ENCODE data around the gene SLCO2B1.
A peak's percentile ranks its signal among the peaks of the same experiment; 100 is the strongest.

The SLCO2B1 gene

DNA sequence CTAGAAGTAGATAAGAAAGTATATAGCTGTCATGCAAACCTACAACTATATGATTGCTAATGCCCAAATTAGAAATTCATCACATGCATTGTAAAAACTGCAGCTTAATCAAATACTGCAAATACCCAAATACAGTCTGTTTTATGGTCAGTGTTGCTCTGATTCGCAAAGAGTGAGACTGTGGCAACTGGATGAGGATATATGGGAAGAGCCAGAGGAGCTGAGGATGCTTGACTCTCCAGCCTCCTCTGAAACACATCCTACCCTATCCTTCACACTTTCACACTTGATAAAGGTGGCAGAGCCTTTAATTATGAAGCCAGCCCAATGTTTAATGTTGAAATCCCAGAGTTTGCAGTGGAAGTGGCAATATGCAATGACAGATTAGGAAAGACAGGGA is 32.3 kb upstream of the SLCO2B1 start:
- Histone ChIP-seq H3K4me1 (ENCODE audit: control insufficient read depth, insufficient read depth, low read length, poor library complexity, severe bottlenecking) (no peaks in the 10 kb centered on the region), H3K36me3 (ENCODE audit: control insufficient read depth, insufficient read depth, low read length) (no peaks in the 10 kb centered on the region), H3K27me3 (replicated peaks; ENCODE audit: control insufficient read depth, insufficient read depth, low read length, poor library complexity, severe bottlenecking) (no peaks in the 10 kb centered on the region), H3K27ac (ENCODE audit: insufficient read depth, low read length, poor library complexity, severe bottlenecking) (no peak overlapping the region), H3K4me3 (ENCODE audit: insufficient read depth, low read depth, low read length, poor library complexity, severe bottlenecking) (no peak overlapping the region), H3K9me3 (ENCODE audit: control insufficient read depth, low read length) (no peaks in the 10 kb centered on the region)
- DNase-seq: no peak

- Histone ChIP-seq H3K27ac (ENCODE audit: insufficient read depth, low read length, poor library complexity, severe bottlenecking) (no peak overlapping the region), H3K9me3 (ENCODE audit: control insufficient read depth, low read length) (no peaks in the 10 kb centered on the region), H3K4me1 (ENCODE audit: control insufficient read depth, insufficient read depth, low read length, poor library complexity, severe bottlenecking) (no peaks in the 10 kb centered on the region), H3K27me3 (replicated peaks; ENCODE audit: control insufficient read depth, insufficient read depth, low read length, poor library complexity, severe bottlenecking) (no peaks in the 10 kb centered on the region), H3K36me3 (ENCODE audit: control insufficient read depth, insufficient read depth, low read length) (no peaks in the 10 kb centered on the region), H3K4me3 (ENCODE audit: insufficient read depth, low read depth, low read length, poor library complexity, severe bottlenecking) (no peak overlapping the region)
- DNase-seq: no peak
Measured at GRCh38 chr11:75126564-75126963, 24.3 kb upstream of the SLCO2B1 start.

DNA sequence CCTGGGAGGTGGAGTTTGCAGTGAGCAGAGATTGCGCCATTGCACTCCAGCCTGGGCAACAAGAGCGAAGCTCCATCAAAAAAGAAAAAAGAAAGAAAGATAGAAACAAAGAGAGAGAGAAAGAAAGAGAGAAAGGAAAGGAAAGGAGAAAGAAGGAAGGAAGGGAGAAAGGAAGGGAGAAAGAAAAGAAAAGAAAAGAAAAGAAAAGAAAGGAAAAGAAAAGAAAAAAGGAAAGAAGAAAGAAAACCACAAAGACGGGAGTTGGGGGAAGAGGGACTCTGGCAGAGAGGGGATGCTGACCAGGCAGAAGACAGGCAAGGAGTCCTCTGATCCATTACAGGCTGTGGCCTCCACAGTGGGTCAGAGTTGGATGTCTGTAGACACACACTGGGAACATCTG is 18.8 kb upstream of the SLCO2B1 start:
- H3K9me3 ChIP-seq (ENCODE audit: control insufficient read depth, low read length): no peaks in the 10 kb centered on the region
- no peak for DNase-seq
- H3K4me1 ChIP-seq (ENCODE audit: control insufficient read depth, insufficient read depth, low read length, poor library complexity, severe bottlenecking): no peaks in the 10 kb centered on the region
- H3K27me3 ChIP-seq (replicated peaks; ENCODE audit: control insufficient read depth, insufficient read depth, low read length, poor library complexity, severe bottlenecking): no peaks in the 10 kb centered on the region
- no peak overlapping the region for H3K4me3 ChIP-seq (ENCODE audit: insufficient read depth, low read depth, low read length, poor library complexity, severe bottlenecking)
- H3K27ac ChIP-seq (ENCODE audit: insufficient read depth, low read length, poor library complexity, severe bottlenecking): no peak overlapping the region
- no peaks in the 10 kb centered on the region for H3K36me3 ChIP-seq (ENCODE audit: control insufficient read depth, insufficient read depth, low read length)

GRCh38 chr11:75133976-75134375 is 16.9 kb upstream of the SLCO2B1 start:
- H3K27me3 ChIP-seq (replicated peaks; ENCODE audit: control insufficient read depth, insufficient read depth, low read length, poor library complexity, severe bottlenecking): no peaks in the 10 kb centered on the region
- H3K4me3 ChIP-seq (ENCODE audit: insufficient read depth, low read depth, low read length, poor library complexity, severe bottlenecking): no peak overlapping the region
- H3K9me3 ChIP-seq (ENCODE audit: control insufficient read depth, low read length): no peaks in the 10 kb centered on the region
- H3K36me3 ChIP-seq (ENCODE audit: control insufficient read depth, insufficient read depth, low read length): no peaks in the 10 kb centered on the region
- no peak for DNase-seq
- H3K4me1 ChIP-seq (ENCODE audit: control insufficient read depth, insufficient read depth, low read length, poor library complexity, severe bottlenecking): no peaks in the 10 kb centered on the region
- H3K27ac ChIP-seq (ENCODE audit: insufficient read depth, low read length, poor library complexity, severe bottlenecking): no peak overlapping the region

GRCh38 chr11:75135021-75135650 is 15.8 kb upstream of the SLCO2B1 start:
- no peaks in the 10 kb centered on the region for H3K4me1 ChIP-seq (ENCODE audit: control insufficient read depth, insufficient read depth, low read length, poor library complexity, severe bottlenecking)
- no peak overlapping the region for H3K4me3 ChIP-seq (ENCODE audit: insufficient read depth, low read depth, low read length, poor library complexity, severe bottlenecking)
- no peak for DNase-seq
- no peaks in the 10 kb centered on the region for H3K27me3 ChIP-seq (replicated peaks; ENCODE audit: control insufficient read depth, insufficient read depth, low read length, poor library complexity, severe bottlenecking)
- no peaks in the 10 kb centered on the region for H3K36me3 ChIP-seq (ENCODE audit: control insufficient read depth, insufficient read depth, low read length)
- no peak overlapping the region for H3K27ac ChIP-seq (ENCODE audit: insufficient read depth, low read length, poor library complexity, severe bottlenecking)
- no peaks in the 10 kb centered on the region for H3K9me3 ChIP-seq (ENCODE audit: control insufficient read depth, low read length)

DNA sequence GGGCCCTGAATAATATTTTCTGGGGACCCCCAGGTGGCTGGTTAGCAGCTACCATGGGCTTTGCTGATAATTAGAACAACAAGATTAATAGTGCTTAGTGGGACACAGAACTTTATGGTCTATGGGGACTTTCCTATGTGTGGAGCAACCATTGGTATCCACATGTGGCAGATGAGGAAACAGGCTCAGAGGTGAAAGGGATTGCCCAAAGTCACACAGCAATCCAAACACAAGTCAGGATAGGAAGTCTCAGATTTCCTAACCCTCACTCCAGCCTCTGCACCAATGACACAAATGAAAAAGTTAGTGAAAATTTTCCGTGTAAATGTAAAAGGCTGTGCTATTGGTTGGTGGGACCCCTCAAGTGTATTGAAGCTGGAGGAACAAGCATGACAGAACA is 15.3 kb upstream of the SLCO2B1 start:
- Histone ChIP-seq H3K27ac (ENCODE audit: insufficient read depth, low read length, poor library complexity, severe bottlenecking) (no peak overlapping the region), H3K9me3 (ENCODE audit: control insufficient read depth, low read length) (no peaks in the 10 kb centered on the region), H3K36me3 (ENCODE audit: control insufficient read depth, insufficient read depth, low read length) (no peaks in the 10 kb centered on the region), H3K4me3 (ENCODE audit: insufficient read depth, low read depth, low read length, poor library complexity, severe bottlenecking) (no peak overlapping the region), H3K4me1 (ENCODE audit: control insufficient read depth, insufficient read depth, low read length, poor library complexity, severe bottlenecking) (peaks cover 3% of the 10 kb centered on the region), H3K27me3 (replicated peaks; ENCODE audit: control insufficient read depth, insufficient read depth, low read length, poor library complexity, severe bottlenecking) (no peaks in the 10 kb centered on the region)
- DNase-seq: no peak

DNA sequence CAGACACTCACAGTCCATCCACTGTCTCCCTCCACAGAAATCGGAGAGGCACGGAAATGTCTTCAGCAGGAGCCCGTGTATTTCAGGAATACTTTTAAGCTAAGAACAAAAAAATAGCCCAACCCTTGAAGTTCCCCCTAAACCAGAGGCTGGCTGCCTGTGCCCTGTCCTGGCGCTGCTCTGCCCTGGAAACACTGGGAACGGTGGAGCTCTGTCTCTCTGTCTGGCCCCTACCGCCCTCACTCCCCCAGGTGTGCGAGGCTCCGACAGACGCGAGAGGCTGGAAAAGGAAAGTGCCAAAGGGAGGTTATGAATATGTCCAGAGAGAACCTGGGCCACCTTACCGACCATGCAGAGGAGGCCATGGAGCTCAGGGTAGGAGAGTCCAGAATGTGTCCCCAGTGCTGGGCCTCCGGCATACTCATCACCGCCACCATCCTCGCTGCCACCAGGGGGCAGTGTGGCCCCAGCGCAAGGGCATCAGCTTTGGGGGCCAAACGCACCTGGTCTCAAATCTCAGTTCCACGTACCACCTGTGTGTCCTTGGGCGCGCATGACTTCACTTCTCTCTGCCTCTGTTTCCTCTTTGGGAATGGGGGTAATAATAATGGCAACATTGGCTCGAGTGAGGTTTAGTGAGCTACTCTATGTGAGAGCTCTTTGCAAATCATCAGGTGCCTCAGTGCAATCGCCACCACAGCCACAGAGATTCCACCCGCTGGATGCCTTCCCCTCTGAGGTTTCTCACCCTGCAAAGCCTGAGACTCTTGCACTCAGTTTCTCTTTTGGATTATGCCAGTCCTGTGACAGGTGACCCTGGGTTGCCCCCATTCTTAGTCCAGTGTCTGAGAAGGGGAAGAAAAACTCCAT is 10.4 kb upstream of the SLCO2B1 start:
- H3K4me1 ChIP-seq (ENCODE audit: control insufficient read depth, insufficient read depth, low read length, poor library complexity, severe bottlenecking): peaks cover 22% of the 10 kb centered on the region
- H3K27ac ChIP-seq (ENCODE audit: insufficient read depth, low read length, poor library complexity, severe bottlenecking): no peak overlapping the region
- H3K9me3 ChIP-seq (ENCODE audit: control insufficient read depth, low read length): no peaks in the 10 kb centered on the region
- H3K27me3 ChIP-seq (replicated peaks; ENCODE audit: control insufficient read depth, insufficient read depth, low read length, poor library complexity, severe bottlenecking): no peaks in the 10 kb centered on the region
- H3K4me3 ChIP-seq (ENCODE audit: insufficient read depth, low read depth, low read length, poor library complexity, severe bottlenecking): no peak overlapping the region
- H3K36me3 ChIP-seq (ENCODE audit: control insufficient read depth, insufficient read depth, low read length): no peaks in the 10 kb centered on the region
- peak; percentile 50 to 59 (median 55) for DNase-seq

DNA sequence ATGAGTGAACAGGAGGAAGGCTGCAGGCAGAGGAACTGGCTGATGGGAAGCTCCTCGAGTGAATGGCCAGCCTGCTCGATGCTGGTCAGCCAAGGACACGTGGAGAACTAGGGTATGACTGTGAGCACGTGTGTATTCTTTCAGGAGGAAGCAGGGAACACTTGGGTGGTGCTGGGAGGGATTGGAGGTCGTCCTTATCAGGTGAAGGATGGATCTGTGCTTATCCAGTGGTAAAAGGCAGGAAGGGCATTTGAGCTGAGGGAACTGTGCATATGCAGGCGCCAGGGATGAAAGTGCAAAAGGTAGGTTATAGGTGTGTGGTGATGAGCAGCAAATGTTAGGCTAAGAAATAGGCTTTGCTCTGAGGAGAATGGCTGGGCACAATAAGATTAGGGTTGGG is 9.7 kb upstream of the SLCO2B1 start:
- H3K4me3 ChIP-seq (ENCODE audit: insufficient read depth, low read depth, low read length, poor library complexity, severe bottlenecking): no peak overlapping the region
- no peaks in the 10 kb centered on the region for H3K27me3 ChIP-seq (replicated peaks; ENCODE audit: control insufficient read depth, insufficient read depth, low read length, poor library complexity, severe bottlenecking)
- DNase-seq: no peak
- peaks cover 22% of the 10 kb centered on the region for H3K4me1 ChIP-seq (ENCODE audit: control insufficient read depth, insufficient read depth, low read length, poor library complexity, severe bottlenecking)
- no peaks in the 10 kb centered on the region for H3K36me3 ChIP-seq (ENCODE audit: control insufficient read depth, insufficient read depth, low read length)
- no peak overlapping the region for H3K27ac ChIP-seq (ENCODE audit: insufficient read depth, low read length, poor library complexity, severe bottlenecking)
- no peaks in the 10 kb centered on the region for H3K9me3 ChIP-seq (ENCODE audit: control insufficient read depth, low read length)

DNA sequence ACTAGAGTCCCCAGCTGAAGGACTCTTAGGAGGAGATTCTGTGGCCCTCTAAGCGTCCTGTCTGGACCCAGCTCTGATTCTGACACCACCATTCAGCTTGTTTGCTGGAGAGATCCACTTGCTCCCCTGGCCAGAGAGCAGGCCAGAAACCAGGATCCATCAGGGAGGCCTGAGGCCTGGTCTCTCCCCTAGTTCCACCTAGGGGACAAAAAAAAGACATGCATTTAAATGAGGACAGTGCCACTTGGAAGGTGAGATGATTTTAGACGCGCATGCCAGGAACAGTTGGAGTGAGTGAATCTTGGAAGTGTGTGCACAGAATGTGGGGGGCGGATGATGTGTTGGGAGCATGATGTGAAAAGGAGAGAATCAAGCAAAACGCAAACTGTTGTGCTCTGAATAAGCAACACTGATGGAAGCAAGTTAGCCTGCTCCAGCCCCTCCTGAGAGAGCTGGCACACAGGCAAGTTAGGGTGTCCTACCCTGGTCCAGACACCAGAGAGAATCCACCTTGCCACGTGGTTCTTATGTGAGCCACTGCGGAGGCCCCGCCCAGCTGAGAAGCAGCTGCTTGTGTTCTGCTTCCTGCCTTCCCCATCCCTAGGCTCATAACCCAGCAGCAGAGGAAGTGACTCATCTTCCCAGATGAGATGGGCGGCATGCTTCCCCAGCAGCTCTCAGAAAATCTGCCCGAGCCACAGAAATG is 8.0 kb upstream of the SLCO2B1 start:
- peak overlapping the region; percentile 2 for H3K4me3 ChIP-seq (ENCODE audit: insufficient read depth, low read depth, low read length, poor library complexity, severe bottlenecking)
- H3K4me1 ChIP-seq (ENCODE audit: control insufficient read depth, insufficient read depth, low read length, poor library complexity, severe bottlenecking): peaks cover 22% of the 10 kb centered on the region
- peak; percentile 41 to 57 (median 44) for DNase-seq
- H3K27ac ChIP-seq (ENCODE audit: insufficient read depth, low read length, poor library complexity, severe bottlenecking): no peak overlapping the region
- no peaks in the 10 kb centered on the region for H3K36me3 ChIP-seq (ENCODE audit: control insufficient read depth, insufficient read depth, low read length)
- no peaks in the 10 kb centered on the region for H3K27me3 ChIP-seq (replicated peaks; ENCODE audit: control insufficient read depth, insufficient read depth, low read length, poor library complexity, severe bottlenecking)
- H3K9me3 ChIP-seq (ENCODE audit: control insufficient read depth, low read length): no peaks in the 10 kb centered on the region

DNA sequence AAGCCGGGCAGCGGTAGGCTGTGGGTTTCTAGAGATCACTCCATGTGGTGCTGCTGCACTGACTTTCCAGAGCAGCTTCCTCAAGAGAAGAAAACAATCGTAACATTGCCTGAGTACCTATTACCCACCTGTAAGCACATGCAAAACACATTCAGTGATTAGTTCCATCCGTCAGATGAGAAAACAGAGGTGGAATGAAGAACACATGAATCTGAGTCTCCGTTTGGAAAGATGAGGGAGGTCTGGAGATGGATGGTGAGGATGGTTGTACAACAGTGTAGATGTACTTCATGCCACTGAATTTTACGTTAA is 7.5 kb upstream of the SLCO2B1 start:
- Histone ChIP-seq H3K4me1 (ENCODE audit: control insufficient read depth, insufficient read depth, low read length, poor library complexity, severe bottlenecking) (peaks cover 22% of the 10 kb centered on the region), H3K4me3 (ENCODE audit: insufficient read depth, low read depth, low read length, poor library complexity, severe bottlenecking) (no peak overlapping the region), H3K27me3 (replicated peaks; ENCODE audit: control insufficient read depth, insufficient read depth, low read length, poor library complexity, severe bottlenecking) (no peaks in the 10 kb centered on the region), H3K9me3 (ENCODE audit: control insufficient read depth, low read length) (no peaks in the 10 kb centered on the region), H3K27ac (ENCODE audit: insufficient read depth, low read length, poor library complexity, severe bottlenecking) (no peak overlapping the region), H3K36me3 (ENCODE audit: control insufficient read depth, insufficient read depth, low read length) (no peaks in the 10 kb centered on the region)
- DNase-seq: no peak
